ENCODE data around the gene CHTOP. TPM values are rescaled to one million over a fixed set of nuclear protein-coding genes. Genes with fewer than 3 reads are reported as not detected.
A peak's percentile ranks its signal among the peaks of the same experiment; 100 is the strongest.

CHTOP gene
- total and polyA plus RNA-seq, 2 of the 13 experiments (the other 11 are each of a cell fraction or from before 2014, with no cell fraction given), result 38.0 to 51.9 TPM

DNA sequence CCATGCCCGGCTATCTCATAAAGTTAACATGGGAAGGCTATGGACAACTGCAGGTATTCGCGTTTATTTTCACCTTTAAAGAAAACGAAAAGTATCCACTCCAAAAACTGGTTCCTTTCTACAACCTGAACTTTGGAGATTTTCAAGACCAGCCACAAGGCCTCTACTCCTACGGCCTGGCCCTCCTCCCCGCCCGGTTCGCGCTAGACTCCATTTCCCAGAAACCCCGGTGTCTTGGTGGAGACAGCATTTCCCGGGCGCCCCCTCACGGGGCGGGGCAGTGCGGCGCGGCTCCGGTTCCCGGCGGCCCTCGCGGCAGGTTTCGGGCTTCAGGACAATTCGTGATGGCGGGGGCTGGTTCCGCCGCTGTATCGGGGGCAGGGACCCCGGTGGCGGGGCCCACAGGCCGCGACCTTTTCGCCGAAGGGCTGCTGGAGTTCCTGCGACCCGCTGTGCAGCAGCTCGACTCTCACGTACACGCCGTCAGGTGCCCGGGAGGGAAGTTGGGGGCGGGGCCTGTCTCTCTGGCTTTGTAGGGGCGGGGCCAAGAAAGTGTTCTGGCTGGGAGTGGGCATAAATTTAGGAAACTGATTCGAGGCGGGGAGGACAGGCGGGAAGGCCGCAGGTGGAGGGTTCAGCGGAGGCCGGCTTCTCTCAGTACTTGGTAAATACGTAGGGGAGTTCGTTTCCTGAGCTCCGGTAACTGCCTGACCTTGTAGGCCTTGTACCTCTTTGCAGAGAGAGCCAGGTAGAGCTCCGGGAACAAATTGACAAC, 24.7 kb downstream of the CHTOP start, which contains the start of gene SNAPIN (continued):
- TF ChIP-seq, protein P1, sequence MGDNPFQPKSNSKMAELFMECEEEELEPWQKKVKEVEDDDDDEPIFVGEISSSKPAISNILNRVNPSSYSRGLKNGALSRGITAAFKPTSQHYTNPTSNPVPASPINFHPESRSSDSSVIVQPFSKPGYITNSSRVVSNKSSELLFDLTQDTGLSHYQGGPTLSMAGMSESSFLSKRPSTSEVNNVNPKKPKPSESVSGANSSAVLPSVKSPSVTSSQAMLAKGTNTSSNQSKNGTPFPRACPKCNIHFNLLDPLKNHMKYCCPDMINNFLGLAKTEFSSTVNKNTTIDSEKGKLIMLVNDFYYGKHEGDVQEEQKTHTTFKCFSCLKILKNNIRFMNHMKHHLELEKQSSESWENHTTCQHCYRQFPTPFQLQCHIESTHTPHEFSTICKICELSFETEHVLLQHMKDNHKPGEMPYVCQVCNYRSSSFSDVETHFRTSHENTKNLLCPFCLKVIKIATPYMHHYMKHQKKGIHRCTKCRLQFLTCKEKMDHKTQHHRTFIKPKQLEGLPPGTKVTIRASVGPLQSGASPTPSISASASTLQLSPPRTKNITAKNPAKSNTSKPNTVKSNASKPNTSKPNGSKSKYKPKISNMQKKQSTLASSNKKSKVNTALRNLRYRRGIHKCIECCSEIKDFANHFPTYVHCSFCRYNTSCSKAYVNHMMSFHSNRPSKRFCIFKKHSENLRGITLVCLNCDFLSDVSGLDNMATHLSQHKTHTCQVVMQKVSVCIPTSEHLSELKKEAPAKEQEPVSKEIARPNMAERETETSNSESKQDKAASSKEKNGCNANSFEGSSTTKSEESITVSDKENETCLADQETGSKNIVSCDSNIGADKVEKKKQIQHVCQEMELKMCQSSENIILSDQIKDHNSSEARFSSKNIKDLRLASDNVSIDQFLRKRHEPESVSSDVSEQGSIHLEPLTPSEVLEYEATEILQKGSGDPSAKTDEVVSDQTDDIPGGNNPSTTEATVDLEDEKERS (CRISPR knock-in tag; IDR thresholded peaks at IDR 0.05), result peak; percentile 64; the same call in 1 of the 2 replicates
- TF ChIP-seq ZNF282 (IDR thresholded peaks at IDR 0.05; ENCODE audit: partially characterized antibody) (no peak), ZSCAN9 (CRISPR knock-in tag; IDR thresholded peaks at IDR 0.05; ENCODE audit: borderline replicate concordance) (0 out of 2 replicates have a peak, but pooled peaks have one; percentile 70), PPARG (CRISPR knock-in tag; conservative IDR thresholded peaks at IDR 0.05) (0 out of 2 replicates have a peak, but pooled peaks have one; percentile 30), SSRP1 (CRISPR knock-in tag; IDR thresholded peaks at IDR 0.05) (no peak), KMT2B (CRISPR knock-in tag; IDR thresholded peaks at IDR 0.05) (peak; percentile 84), GZF1 (CRISPR knock-in tag; IDR thresholded peaks at IDR 0.05) (no peak), SOX13 (IDR thresholded peaks at IDR 0.05) (no peak), SOX13 (CRISPR knock-in tag; conservative IDR thresholded peaks at IDR 0.05 in 1 of 2, IDR thresholded peaks at IDR 0.05 in 1 of 2) (peak in 1 of 2 experiments; percentile 10; a peak in 1 of 4 replicates), NONO (IDR thresholded peaks at IDR 0.05) (no peak), NONO (CRISPR knock-in tag; conservative IDR thresholded peaks at IDR 0.05) (peak; percentile 76; the same call in 1 of the 2 replicates), ZFP82 (CRISPR knock-in tag; IDR thresholded peaks at IDR 0.05; ENCODE audit: borderline replicate concordance) (no peak), ZNF776 (CRISPR knock-in tag; IDR thresholded peaks at IDR 0.05) (0 out of 2 replicates have a peak, but pooled peaks have one; percentile 35), ZNF839 (CRISPR knock-in tag; IDR thresholded peaks at IDR 0.05; ENCODE audit: borderline replicate concordance) (no peak), ZBTB1 (CRISPR knock-in tag; IDR thresholded peaks at IDR 0.05; ENCODE audit: borderline replicate concordance) (no peak), CBX5 (CRISPR knock-in tag; IDR thresholded peaks at IDR 0.05; ENCODE audit: borderline replicate concordance) (peak; percentile 42; the same call in 1 of the 2 replicates), CBX2 (IDR thresholded peaks at IDR 0.05; ENCODE audit: low read depth, low read length) (no peak), CBX2 (CRISPR knock-in tag; IDR thresholded peaks at IDR 0.05; ENCODE audit: low read depth) (no peak), ZNF296 (CRISPR knock-in tag; conservative IDR thresholded peaks at IDR 0.05) (no peak), GATA4 (IDR thresholded peaks at IDR 0.05; ENCODE audit: borderline replicate concordance, low read depth) (no peak), ELF1 (CRISPR knock-in tag; IDR thresholded peaks at IDR 0.05) (peak; percentile 83), ZNF251 (CRISPR knock-in tag; IDR thresholded peaks at IDR 0.05) (no peak)
- TF ChIP-seq, protein P2, sequence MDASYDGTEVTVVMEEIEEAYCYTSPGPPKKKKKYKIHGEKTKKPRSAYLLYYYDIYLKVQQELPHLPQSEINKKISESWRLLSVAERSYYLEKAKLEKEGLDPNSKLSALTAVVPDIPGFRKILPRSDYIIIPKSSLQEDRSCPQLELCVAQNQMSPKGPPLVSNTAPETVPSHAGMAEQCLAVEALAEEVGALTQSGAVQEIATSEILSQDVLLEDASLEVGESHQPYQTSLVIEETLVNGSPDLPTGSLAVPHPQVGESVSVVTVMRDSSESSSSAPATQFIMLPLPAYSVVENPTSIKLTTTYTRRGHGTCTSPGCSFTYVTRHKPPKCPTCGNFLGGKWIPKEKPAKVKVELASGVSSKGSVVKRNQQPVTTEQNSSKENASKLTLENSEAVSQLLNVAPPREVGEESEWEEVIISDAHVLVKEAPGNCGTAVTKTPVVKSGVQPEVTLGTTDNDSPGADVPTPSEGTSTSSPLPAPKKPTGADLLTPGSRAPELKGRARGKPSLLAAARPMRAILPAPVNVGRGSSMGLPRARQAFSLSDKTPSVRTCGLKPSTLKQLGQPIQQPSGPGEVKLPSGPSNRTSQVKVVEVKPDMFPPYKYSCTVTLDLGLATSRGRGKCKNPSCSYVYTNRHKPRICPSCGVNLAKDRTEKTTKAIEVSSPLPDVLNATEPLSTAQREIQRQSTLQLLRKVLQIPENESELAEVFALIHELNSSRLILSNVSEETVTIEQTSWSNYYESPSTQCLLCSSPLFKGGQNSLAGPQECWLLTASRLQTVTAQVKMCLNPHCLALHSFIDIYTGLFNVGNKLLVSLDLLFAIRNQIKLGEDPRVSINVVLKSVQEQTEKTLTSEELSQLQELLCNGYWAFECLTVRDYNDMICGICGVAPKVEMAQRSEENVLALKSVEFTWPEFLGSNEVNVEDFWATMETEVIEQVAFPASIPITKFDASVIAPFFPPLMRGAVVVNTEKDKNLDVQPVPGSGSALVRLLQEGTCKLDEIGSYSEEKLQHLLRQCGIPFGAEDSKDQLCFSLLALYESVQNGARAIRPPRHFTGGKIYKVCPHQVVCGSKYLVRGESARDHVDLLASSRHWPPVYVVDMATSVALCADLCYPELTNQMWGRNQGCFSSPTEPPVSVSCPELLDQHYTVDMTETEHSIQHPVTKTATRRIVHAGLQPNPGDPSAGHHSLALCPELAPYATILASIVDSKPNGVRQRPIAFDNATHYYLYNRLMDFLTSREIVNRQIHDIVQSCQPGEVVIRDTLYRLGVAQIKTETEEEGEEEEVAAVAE (CRISPR knock-in tag; IDR thresholded peaks at IDR 0.05; ENCODE audit: borderline replicate concordance), result peak; percentile 94

Data from HepG2 (cell line).